ENCODE data around the gene CHST9.
A peak's percentile ranks its signal among the peaks of the same experiment; 100 is the strongest.
"Not testable (repeated sequence)": the region's sequence is repeated elsewhere in the genome, so short reads cannot be mapped to it uniquely, and the experiment has no call there.

CHST9 gene

GRCh38 chr18:26978812-26979341 is 206.2 kb downstream of the CHST9 start:
- Histone ChIP-seq H3K4me1 (no peaks in the 10 kb centered on the region), H3K9me3 (no peaks in the 10 kb centered on the region), H3K27me3 (no peaks in the 10 kb centered on the region), H3K36me3 (no peaks in the 10 kb centered on the region), H3K4me3 (ENCODE audit: low read depth, low read length) (no peak overlapping the region)
- no peak for TF ChIP-seq CTCF (IDR thresholded peaks at IDR 0.05; ENCODE audit: low read depth, low read length)
- no peak for DNase-seq

- TF ChIP-seq CTCF (IDR thresholded peaks at IDR 0.05; ENCODE audit: low read depth, low read length): no peak
- H3K4me3 ChIP-seq (ENCODE audit: low read depth, low read length): no peak overlapping the region
- DNase-seq: no peak
- no peaks in the 10 kb centered on the region for H3K9me3 ChIP-seq
- no peaks in the 10 kb centered on the region for H3K36me3 ChIP-seq
- no peaks in the 10 kb centered on the region for H3K27me3 ChIP-seq
- H3K4me1 ChIP-seq: no peaks in the 10 kb centered on the region
These were observed 207.3 kb downstream of the CHST9 start for GRCh38 chr18:26977781-26978180.

GRCh38 chr18:26976206-26976605 is 208.9 kb downstream of the CHST9 start:
- H3K27me3 ChIP-seq: no peaks in the 10 kb centered on the region
- no peaks in the 10 kb centered on the region for H3K4me1 ChIP-seq
- no peaks in the 10 kb centered on the region for H3K36me3 ChIP-seq
- DNase-seq: peak; percentile 29
- H3K9me3 ChIP-seq: no peaks in the 10 kb centered on the region
- no peak overlapping the region for H3K4me3 ChIP-seq (ENCODE audit: low read depth, low read length)
- no peak for TF ChIP-seq CTCF (IDR thresholded peaks at IDR 0.05; ENCODE audit: low read depth, low read length)

GRCh38 chr18:26972549-26972948 is 212.6 kb downstream of the CHST9 start:
- not testable (repeated sequence) for H3K4me3 ChIP-seq (ENCODE audit: low read depth, low read length); DNase-seq; H3K27me3 ChIP-seq; H3K36me3 ChIP-seq; H3K9me3 ChIP-seq; H3K4me1 ChIP-seq

GRCh38 chr18:26971409-26971808 is 213.7 kb downstream of the CHST9 start:
- Histone ChIP-seq H3K4me3 (ENCODE audit: low read depth, low read length) (no peak overlapping the region), H3K36me3 (no peaks in the 10 kb centered on the region), H3K27me3 (no peaks in the 10 kb centered on the region), H3K4me1 (no peaks in the 10 kb centered on the region), H3K9me3 (no peaks in the 10 kb centered on the region)
- no peak for TF ChIP-seq CTCF (IDR thresholded peaks at IDR 0.05; ENCODE audit: low read depth, low read length)
- peak; percentile 71 for DNase-seq

GRCh38 chr18:26970637-26971036 is 214.5 kb downstream of the CHST9 start:
- TF ChIP-seq CTCF (IDR thresholded peaks at IDR 0.05; ENCODE audit: low read depth, low read length): no peak

GRCh38 chr18:26965206-26965605 is 219.9 kb downstream of the CHST9 start:
- Histone ChIP-seq H3K27me3 (no peaks in the 10 kb centered on the region), H3K36me3 (no peaks in the 10 kb centered on the region), H3K4me1 (no peaks in the 10 kb centered on the region), H3K9me3 (no peaks in the 10 kb centered on the region), H3K4me3 (ENCODE audit: low read depth, low read length) (no peak overlapping the region)
- TF ChIP-seq CTCF (IDR thresholded peaks at IDR 0.05; ENCODE audit: low read depth, low read length): no peak
- DNase-seq: no peak

More at GRCh38 chr18:26970637-26971036, 214.5 kb downstream of the CHST9 start:
- Histone ChIP-seq H3K9me3 (no peaks in the 10 kb centered on the region), H3K4me1 (no peaks in the 10 kb centered on the region), H3K4me3 (ENCODE audit: low read depth, low read length) (no peak overlapping the region), H3K27me3 (no peaks in the 10 kb centered on the region), H3K36me3 (no peaks in the 10 kb centered on the region)
- no peak for DNase-seq

Data from BE2C (cell line).